Ovary (tissue), 9 donors: Measurements from ENCODE around the gene DIP2C. TPM values are rescaled to one million over a fixed set of nuclear protein-coding genes. Genes with fewer than 3 reads are reported as not detected.

Source experiments
- DNase-seq, 5 donors: peaks; one replicate each; pipeline ENCODE4 v3.0.0-alpha.2; 2019 to 2020
- H3K27ac ChIP-seq, 2 donors: fragments of 200-600 bp; one replicate each; pipeline versions ENCODE4 v1.5.1 to v1.8.0; 2019 to 2022
- H3K27me3 ChIP-seq: fragments of 200-600 bp; one replicate; pipeline ENCODE4 v1.8.0; 2022
- H3K36me3 ChIP-seq: fragments of 200-600 bp; sonication (generic); one replicate; pipeline ENCODE4 v1.5.1; 2019
- H3K4me1 ChIP-seq: one replicate; pipeline ENCODE4 v1.8.1; 2013; ENCODE audit warnings: mild to moderate bottlenecking, moderate library complexity; ENCODE audit not compliant: insufficient read depth
- H3K4me3 ChIP-seq: fragments of 200-600 bp; sonication (generic); one replicate; pipeline ENCODE4 v1.5.1; 2017
- H3K9me3 ChIP-seq, 2 donors: fragments of 200-600 bp in 1 of 2; sonication (generic) in 1 of 2; one replicate each; pipeline versions ENCODE4 v1.5.1 to v1.8.1; 2013 to 2019; ENCODE audit warnings: mild to moderate bottlenecking in 1 of 2, moderate library complexity in 1 of 2
- CTCF ChIP-seq, 3 donors: fragments of 450-650 bp in 2 of 3; fragments of 200-600 bp in 1 of 3; IDR thresholded peaks; one replicate each; pipeline versions ENCODE4 v1.5.1 to v1.8.0; 2016 to 2022; ENCODE audit warnings: antibody characterized with exemption in 3 of 3, mild to moderate bottlenecking in 1 of 3
- EP300 ChIP-seq: sonication (generic); formaldehyde crosslinking; IDR thresholded peaks from one replicate; pipeline ENCODE4 v1.6.1; 2017; ENCODE audit warnings: antibody characterized with exemption
- POLR2A ChIP-seq: fragments of 450-650 bp; IDR thresholded peaks from one replicate; pipeline ENCODE4 v1.6.1; 2017; ENCODE audit warnings: antibody characterized with exemption, mild to moderate bottlenecking, moderate library complexity
- WGBS, 3 donors: extraction: QIAGEN DNeasy Blood & Tissue Kit in 1 of 3; methylation state at CpG; one replicate each; pipeline versions ENCODE4 v1.1.5 to v1.1.7; 2013 to 2017; 5-methylcytosine and 5-hydroxymethylcytosine counted together
- intact Hi-C, 4 donors: fragments of 100-400 bp; cut with DNase I; formaldehyde crosslinking; loops; one replicate each; pipeline versions ENCODE4 v1.11.0 to v1.15.1; 2022 to 2023
- polyA plus RNA-seq, 2 donors: library from polyadenylated mRNA; stranded (reverse); fragments of 200-250 nt in 1 of 2; fragments of 350-450 nt in 1 of 2; fragmentation: Illumina TruSeq in 1 of 2; extraction: RNeasy Lipid Tissue Mini Kit (QIAGEN cat#74804) in 1 of 2; gene quantifications; one replicate each; pipeline ENCODE4 v1.2.3, GENCODE V29; 2013 to 2014
- total RNA-seq, 7 donors: library from RNA; depleted of rRNA in 2 of 7; stranded (reverse); fragments of >200 nt in 2 of 7; fragmentation: NEBNext Ultra II Directional in 3 of 7; extraction: Animal tissue kit (Norgen Biotek cat#: 25700) in 3 of 7; gene quantifications; one replicate each; pipeline versions ENCODE4 v1.1.0 to v1.2.4, GENCODE V29; 2016 to 2023
- donor health status: DM: no; HTN: no; CAD: no; lungs with moderate emphysema.
- donor health status: DM: no; HTN: no; CAD: no.
- donor health status: Bipolar disorder and iron deficiency.
- donor health status: DM: yes; HTN: yes; CAD: no.
- donor health status: DM: no; HTN: no; CAD: no.
- donor health status: DM: yes; HTN: yes; CAD: no.

Gene DIP2C
- total and polyA plus RNA-seq, 9 donors: 10.1 to 29.4 (median 22.2) TPM

GRCh38 chr10:572696-573095 lies 116.8 kb downstream of the DIP2C start:
- DNase-seq: no peak
- Histone ChIP-seq H3K27ac (no peak overlapping the region), H3K4me3 (no peak overlapping the region), H3K4me1 (peaks cover 6% of the 10 kb centered on the region), H3K27me3 (no peaks in the 10 kb centered on the region), H3K36me3 (no peaks in the 10 kb centered on the region), H3K9me3 (no peaks in the 10 kb centered on the region)
- intact Hi-C loops: no loop called here
- 91 to 95% (median 92%) methylated on average over 12 of the region's 12 CpGs for WGBS, 3 donors
- no peak for TF ChIP-seq EP300
- no peak for TF ChIP-seq POLR2A
- no peak for TF ChIP-seq CTCF (IDR thresholded peaks at IDR 0.05)

- TF ChIP-seq CTCF (IDR thresholded peaks at IDR 0.05) (no peak), EP300 (no peak), POLR2A (no peak)
- Histone ChIP-seq H3K27me3 (no peaks in the 10 kb centered on the region), H3K27ac (no peak overlapping the region), H3K9me3 (no peaks in the 10 kb centered on the region), H3K36me3 (no peaks in the 10 kb centered on the region), H3K4me1 (peaks cover 6% of the 10 kb centered on the region), H3K4me3 (no peak overlapping the region)
- intact Hi-C loops: no loop called here
- WGBS, 3 donors: 88 to 90% (median 90%) methylated on average over 21 of the region's 21 CpGs
- DNase-seq: no peak
Measured at GRCh38 chr10:571688-572451, 117.6 kb downstream of the DIP2C start.

GRCh38 chr10:571166-571565 lies 118.3 kb downstream of the DIP2C start:
- TF ChIP-seq POLR2A (no peak), EP300 (no peak), CTCF (IDR thresholded peaks at IDR 0.05) (no peak)
- 80 to 89% (median 80%) methylated on average over 13 of the region's 13 CpGs for WGBS, 3 donors
- H3K9me3 ChIP-seq: no peaks in the 10 kb centered on the region
- no peaks in the 10 kb centered on the region for H3K36me3 ChIP-seq
- H3K4me1 ChIP-seq: peaks cover 9% of the 10 kb centered on the region
- no peak overlapping the region for H3K4me3 ChIP-seq
- intact Hi-C loops: no loop called here
- no peaks in the 10 kb centered on the region for H3K27me3 ChIP-seq
- no peak overlapping the region for H3K27ac ChIP-seq
- no peak for DNase-seq

- Histone ChIP-seq H3K27ac (no peak overlapping the region), H3K36me3 (no peaks in the 10 kb centered on the region), H3K27me3 (no peaks in the 10 kb centered on the region), H3K4me1 (peaks cover 7% of the 10 kb centered on the region), H3K4me3 (no peak overlapping the region), H3K9me3 (no peaks in the 10 kb centered on the region)
- TF ChIP-seq POLR2A: no peak
- TF ChIP-seq CTCF (IDR thresholded peaks at IDR 0.05): no peak
- no peak for TF ChIP-seq EP300
- DNase-seq: no peak
- intact Hi-C loops: no loop called here
- WGBS, 3 donors: 86 to 93% (median 91%) methylated on average over 20 of the region's 20 CpGs
Measured at GRCh38 chr10:570628-571163, 118.8 kb downstream of the DIP2C start.
